GM18498 (cell line): ENCODE results near the gene POLN.
"Not testable (repeated sequence)": the region's sequence is repeated elsewhere in the genome, so short reads cannot be mapped to it uniquely, and the experiment has no call there.

Source experiments
- ATAC-seq: cut with Tn5 transposase; IDR thresholded peaks from one replicate; pipeline ENCODE4 v1.9.1; 2021; ENCODE audit warnings: mild to moderate bottlenecking, moderate library complexity; ENCODE audit not compliant: unreplicated experiment

POLN gene

GRCh38 chr4:2275546-2276251, 33.8 kb upstream of the POLN start:
- no peak for ATAC-seq

GRCh38 chr4:2275044-2275397, 33.1 kb upstream of the POLN start:
- not testable (repeated sequence) for ATAC-seq

- no peak for ATAC-seq
These were observed 32.6 kb upstream of the POLN start for GRCh38 chr4:2274320-2275043.

GRCh38 chr4:2273657-2274319, 31.9 kb upstream of the POLN start:
- ATAC-seq: no peak

- ATAC-seq: no peak
These were observed 31.3 kb upstream of the POLN start for GRCh38 chr4:2273221-2273620.

- ATAC-seq: no peak
These were observed 30.9 kb upstream of the POLN start for GRCh38 chr4:2272828-2273120.

GRCh38 chr4:2272026-2272827, 30.3 kb upstream of the POLN start:
- ATAC-seq: no peak

- no peak for ATAC-seq
These were observed 29.5 kb upstream of the POLN start for GRCh38 chr4:2271279-2272025.

GRCh38 chr4:2270341-2271165, 28.6 kb upstream of the POLN start:
- no peak for ATAC-seq

GRCh38 chr4:2269618-2270163, 27.8 kb upstream of the POLN start:
- no peak for ATAC-seq

- ATAC-seq: no peak
These were observed 27.2 kb upstream of the POLN start for GRCh38 chr4:2269206-2269531.

- ATAC-seq: no peak
These were observed 26.7 kb upstream of the POLN start for GRCh38 chr4:2268357-2269205.

- ATAC-seq: no peak
These were observed 25.9 kb upstream of the POLN start for GRCh38 chr4:2267841-2268240.

- ATAC-seq: no peak
These were observed 25.4 kb upstream of the POLN start for GRCh38 chr4:2267320-2267811.

GRCh38 chr4:2266821-2267220, 24.9 kb upstream of the POLN start:
- no peak for ATAC-seq

GRCh38 chr4:2266181-2266580, 24.3 kb upstream of the POLN start:
- no peak for ATAC-seq

- no peak for ATAC-seq
These were observed 23.5 kb upstream of the POLN start for GRCh38 chr4:2265113-2266110.
